OCI-LY3 (cell line): Measurements from ENCODE around the gene SMIM8.

Experiments
- H2AFZ ChIP-seq: fragments of 200-600, 300-600 bp; shearing (Covaris generic); 2 replicates; pipeline ENCODE4 v1.6.0; 2014; ENCODE audit warnings: antibody characterized with exemption, low read depth, low read length
- H3K27ac ChIP-seq: fragments of 200-600, 300-600 bp; sonication (generic); 2 replicates; pipeline ENCODE4 v1.5.1; 2014; ENCODE audit warnings: mild to moderate bottlenecking, low read length, moderate library complexity, mixed read lengths
- H3K27me3 ChIP-seq: fragments of 200-600, 300-600 bp; sonication (generic); 2 replicates; pipeline ENCODE4 v1.6.1; 2014; ENCODE audit warnings: low read depth, low read length, mixed read lengths
- H3K36me3 ChIP-seq: fragments of 200-600, 300-600 bp; sonication (generic); replicated peaks from 2 replicates; pipeline ENCODE3; 2014; ENCODE audit warnings: low read depth, low read length, mixed read lengths
- H3K4me1 ChIP-seq: fragments of 300-600, 200-600 bp; sonication (generic); 2 replicates; pipeline ENCODE4 v1.6.1; 2014; ENCODE audit warnings: low read length, mixed read lengths
- H3K4me2 ChIP-seq: fragments of 200-600, 300-600 bp; sonication (generic); 2 replicates; pipeline ENCODE4 v1.6.1; 2014; ENCODE audit warnings: low read length, mixed read lengths
- H3K4me3 ChIP-seq: fragments of 300-600, 200-600 bp; sonication (generic); 2 replicates; pipeline ENCODE4 v1.5.1; 2014; ENCODE audit warnings: antibody characterized with exemption, mild to moderate bottlenecking, low read length, moderate library complexity
- H3K79me2 ChIP-seq: fragments of 300-600, 200-600 bp; shearing (Covaris generic); 2 replicates; pipeline ENCODE4 v1.6.1; 2014; ENCODE audit warnings: mild to moderate bottlenecking, low read length, mixed read lengths
- H3K9ac ChIP-seq: fragments of 300-600, 200-600 bp; shearing (Covaris generic); 2 replicates; pipeline ENCODE4 v1.6.0; 2014; ENCODE audit warnings: mild to moderate bottlenecking, low read length, moderate library complexity
- H3K9me3 ChIP-seq: fragments of 200-600, 300-600 bp; shearing (Covaris generic); 2 replicates; pipeline ENCODE4 v1.6.1; 2014; ENCODE audit warnings: low read length, mixed read lengths; ENCODE audit not compliant: insufficient read depth
- H4K20me1 ChIP-seq: fragments of 200-600, 300-600 bp; sonication (generic); 2 replicates; pipeline ENCODE4 v1.6.1; 2016; ENCODE audit warnings: low read length, mixed read lengths; ENCODE audit not compliant: insufficient read depth
- EZH2phosphoT487 ChIP-seq: fragments of 200-600 bp; shearing (Covaris generic); IDR thresholded peaks from 2 replicates; pipeline ENCODE4 v1.6.1; 2018; ENCODE audit warnings: antibody characterized with exemption, mixed run types, low read depth
- TF ChIP-seq, protein P1 (sequence below): fragments of 200-600, 300-600 bp; sonication (generic); IDR thresholded peaks from 2 replicates; pipeline ENCODE4 v1.5.1; 2014; ENCODE audit warnings: antibody characterized with exemption, low read length, low read depth

The SMIM8 gene

GRCh38 chr6:87364602-87365252, 42.3 kb downstream of the SMIM8 start:
- Histone ChIP-seq H2AFZ (no peak overlapping the region), H3K36me3 (no peaks in the 10 kb centered on the region), H3K4me3 (no peak overlapping the region)

DNA sequence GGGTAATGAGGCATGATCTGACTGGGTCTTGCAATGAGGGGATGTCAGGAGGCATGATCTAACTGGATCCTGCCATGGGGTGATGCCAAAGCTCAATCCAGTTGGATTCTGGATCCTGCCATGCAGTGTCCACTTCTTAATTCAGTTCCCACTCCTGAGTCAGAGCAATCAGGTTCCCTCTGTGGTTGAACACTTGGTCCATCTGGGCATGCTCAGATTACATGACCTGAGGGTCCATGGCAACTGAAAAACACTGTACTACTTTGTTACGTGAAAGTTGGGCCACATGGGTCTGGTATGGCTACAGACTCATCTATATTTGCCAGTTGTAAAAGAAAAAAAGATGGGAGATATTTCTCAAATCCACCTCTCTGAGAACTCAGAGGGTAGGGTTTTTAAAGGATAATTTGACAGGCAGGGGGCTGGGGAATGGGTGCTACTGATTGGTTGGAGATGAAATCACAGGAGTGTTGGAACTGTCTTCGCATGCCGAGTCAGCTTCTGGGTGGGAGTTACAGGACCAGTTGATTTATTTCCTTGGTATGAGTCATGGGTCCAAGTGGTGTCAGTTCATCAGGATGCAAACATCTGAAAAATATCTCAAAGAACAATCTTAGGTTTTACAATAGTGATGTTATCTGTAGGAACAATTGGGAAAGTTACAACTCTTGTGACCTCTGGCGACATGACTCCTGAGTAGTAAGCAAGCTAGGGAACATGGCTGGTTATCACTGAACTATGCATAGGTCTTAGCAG, 43.9 kb downstream of the SMIM8 start:
- H3K4me3 ChIP-seq: no peak overlapping the region
- no peak overlapping the region for H3K27ac ChIP-seq
- H3K36me3 ChIP-seq: no peaks in the 10 kb centered on the region
- 0 out of 2 replicates have a peak, but pooled peaks cover 4% of the 10 kb centered on the region for H3K9me3 ChIP-seq
- TF ChIP-seq, protein P1, sequence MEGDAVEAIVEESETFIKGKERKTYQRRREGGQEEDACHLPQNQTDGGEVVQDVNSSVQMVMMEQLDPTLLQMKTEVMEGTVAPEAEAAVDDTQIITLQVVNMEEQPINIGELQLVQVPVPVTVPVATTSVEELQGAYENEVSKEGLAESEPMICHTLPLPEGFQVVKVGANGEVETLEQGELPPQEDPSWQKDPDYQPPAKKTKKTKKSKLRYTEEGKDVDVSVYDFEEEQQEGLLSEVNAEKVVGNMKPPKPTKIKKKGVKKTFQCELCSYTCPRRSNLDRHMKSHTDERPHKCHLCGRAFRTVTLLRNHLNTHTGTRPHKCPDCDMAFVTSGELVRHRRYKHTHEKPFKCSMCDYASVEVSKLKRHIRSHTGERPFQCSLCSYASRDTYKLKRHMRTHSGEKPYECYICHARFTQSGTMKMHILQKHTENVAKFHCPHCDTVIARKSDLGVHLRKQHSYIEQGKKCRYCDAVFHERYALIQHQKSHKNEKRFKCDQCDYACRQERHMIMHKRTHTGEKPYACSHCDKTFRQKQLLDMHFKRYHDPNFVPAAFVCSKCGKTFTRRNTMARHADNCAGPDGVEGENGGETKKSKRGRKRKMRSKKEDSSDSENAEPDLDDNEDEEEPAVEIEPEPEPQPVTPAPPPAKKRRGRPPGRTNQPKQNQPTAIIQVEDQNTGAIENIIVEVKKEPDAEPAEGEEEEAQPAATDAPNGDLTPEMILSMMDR: no peak
- no peak for TF ChIP-seq EZH2phosphoT487
- no peaks in the 10 kb centered on the region for H3K79me2 ChIP-seq
- H3K4me2 ChIP-seq: no peak overlapping the region
- no peak overlapping the region for H2AFZ ChIP-seq
- H3K4me1 ChIP-seq: no peaks in the 10 kb centered on the region
- H3K27me3 ChIP-seq: no peaks in the 10 kb centered on the region
- no peak overlapping the region for H3K9ac ChIP-seq
- H4K20me1 ChIP-seq: no peaks in the 10 kb centered on the region

More at GRCh38 chr6:87364602-87365252, 42.3 kb downstream of the SMIM8 start:
- H3K4me1 ChIP-seq: no peaks in the 10 kb centered on the region
- no peak overlapping the region for H3K27ac ChIP-seq
- no peaks in the 10 kb centered on the region for H3K79me2 ChIP-seq
- H3K9me3 ChIP-seq: 0 out of 2 replicates have a peak, but pooled peaks cover 4% of the 10 kb centered on the region
- TF ChIP-seq, protein P1: no peak
- TF ChIP-seq EZH2phosphoT487: no peak
- H3K27me3 ChIP-seq: no peaks in the 10 kb centered on the region
- H4K20me1 ChIP-seq: no peaks in the 10 kb centered on the region
- H3K9ac ChIP-seq: no peak overlapping the region
- H3K4me2 ChIP-seq: no peak overlapping the region

DNA sequence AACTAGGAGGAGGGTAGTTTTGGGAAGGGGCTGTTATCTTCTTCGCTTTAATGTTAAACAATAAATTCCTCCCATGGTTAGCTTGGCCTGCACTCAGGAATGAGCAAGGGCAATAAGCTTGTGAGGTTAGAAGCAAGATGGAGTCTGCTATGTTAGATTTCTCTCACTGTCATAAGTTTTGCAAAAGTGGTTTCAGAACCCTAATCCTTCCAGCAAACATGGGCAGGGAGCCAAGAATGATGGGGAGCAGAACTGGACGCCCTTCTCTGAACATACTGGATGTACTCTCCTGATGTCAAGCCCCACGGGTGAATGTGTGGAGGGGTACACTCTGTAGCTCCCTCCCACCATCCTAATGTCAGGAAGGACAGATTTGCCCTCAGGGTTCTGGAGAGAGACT, 44.5 kb downstream of the SMIM8 start:
- H3K4me1 ChIP-seq: no peaks in the 10 kb centered on the region
- no peak overlapping the region for H3K4me3 ChIP-seq
- no peak overlapping the region for H2AFZ ChIP-seq
- H3K27me3 ChIP-seq: no peaks in the 10 kb centered on the region
- H3K79me2 ChIP-seq: no peaks in the 10 kb centered on the region
- no peak for TF ChIP-seq EZH2phosphoT487
- TF ChIP-seq, protein P1: no peak
- no peak overlapping the region for H3K9ac ChIP-seq
- H4K20me1 ChIP-seq: no peaks in the 10 kb centered on the region
- no peaks in the 10 kb centered on the region for H3K36me3 ChIP-seq
- H3K4me2 ChIP-seq: no peak overlapping the region
- H3K27ac ChIP-seq: no peak overlapping the region
- 0 out of 2 replicates have a peak, but pooled peaks cover 4% of the 10 kb centered on the region for H3K9me3 ChIP-seq

- Histone ChIP-seq H3K4me2 (no peak overlapping the region), H3K27ac (no peak overlapping the region), H3K9ac (no peak overlapping the region), H3K79me2 (no peaks in the 10 kb centered on the region), H3K4me1 (no peaks in the 10 kb centered on the region), H2AFZ (no peak overlapping the region), H3K36me3 (no peaks in the 10 kb centered on the region), H3K9me3 (no peaks in the 10 kb centered on the region), H4K20me1 (no peaks in the 10 kb centered on the region), H3K27me3 (no peaks in the 10 kb centered on the region), H3K4me3 (no peak overlapping the region)
- TF ChIP-seq, protein P1: no peak
- no peak for TF ChIP-seq EZH2phosphoT487
These were observed 51.0 kb downstream of the SMIM8 start for GRCh38 chr6:87373377-87373776.
